Ectodermal cell (in vitro differentiated cells): ENCODE measurements around the gene DACH2.
"Not testable (repeated sequence)": the region's sequence is repeated elsewhere in the genome, so short reads cannot be mapped to it uniquely, and the experiment has no call there.

Experiments used
- H3K27ac ChIP-seq: 2 replicates; pipeline ENCODE4 v1.7.0; 2013; ENCODE audit warnings: mild to moderate bottlenecking, low read depth, low read length; ENCODE audit not compliant: insufficient read depth, poor library complexity, severe bottlenecking
- H3K27me3 ChIP-seq: 2 replicates; pipeline ENCODE4 v1.7.0; 2013; ENCODE audit warnings: mild to moderate bottlenecking, low read length; ENCODE audit not compliant: insufficient read depth, control insufficient read depth, poor library complexity, severe bottlenecking
- H3K36me3 ChIP-seq: one replicate; pipeline ENCODE4 v1.7.0; 2013; ENCODE audit warnings: low read length; ENCODE audit not compliant: control insufficient read depth, insufficient read depth
- H3K4me1 ChIP-seq: one replicate; pipeline ENCODE4 v1.7.0; 2013; ENCODE audit warnings: low read length; ENCODE audit not compliant: control insufficient read depth, insufficient read depth
- H3K4me3 ChIP-seq: 2 replicates; pipeline ENCODE4 v1.7.0; 2013; ENCODE audit warnings: low read depth, low read length, control low read depth; ENCODE audit not compliant: insufficient read depth
- H3K9me3 ChIP-seq: 2 replicates; pipeline ENCODE4 v1.7.0; 2013; ENCODE audit warnings: mild to moderate bottlenecking, low read length, moderate library complexity; ENCODE audit not compliant: control insufficient read depth
- WGBS, 2 experiments: methylation state at CpG; one replicate each; pipeline ENCODE4 v1.1.7; 2013; ENCODE audit warnings: missing lambda C conversion rate in 2 of 2; 5-methylcytosine and 5-hydroxymethylcytosine counted together

Gene DACH2

DNA sequence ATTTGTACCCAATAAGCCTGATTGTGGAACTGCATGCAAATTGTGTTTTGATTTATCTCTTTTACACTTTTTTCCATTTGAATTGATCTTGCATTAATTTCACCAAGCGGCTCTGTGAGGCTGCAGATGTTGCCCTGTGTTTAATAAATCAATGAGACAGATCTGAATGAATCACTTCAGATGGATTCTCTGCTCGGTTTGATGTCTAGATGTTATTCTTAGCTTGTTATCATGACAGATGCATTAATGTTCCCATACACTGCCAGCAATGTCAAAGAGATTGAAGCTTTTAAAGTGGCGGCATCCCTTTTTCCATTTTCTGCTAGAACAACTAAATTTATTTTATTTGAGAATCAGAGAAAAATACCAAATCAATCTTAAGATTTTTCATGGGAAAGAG lies 6.3 kb downstream of the DACH2 start:
- H3K27me3 ChIP-seq, result peaks cover 13% of the 10 kb centered on the region
- H3K4me3 ChIP-seq, result no peak overlapping the region
- H3K9me3 ChIP-seq, result no peaks in the 10 kb centered on the region
- H3K4me1 ChIP-seq, result no peaks in the 10 kb centered on the region
- H3K36me3 ChIP-seq, result no peaks in the 10 kb centered on the region
- WGBS, 2 experiments, result 86 to 97% methylated on average over 1 to 3 of the region's 3 CpGs
- no peak overlapping the region for H3K27ac ChIP-seq

- 34 to 38% methylated on average over 3 of the region's 3 CpGs for WGBS, 2 experiments
- Histone ChIP-seq H3K36me3 (no peaks in the 10 kb centered on the region), H3K27ac (no peak overlapping the region), H3K27me3 (no peaks in the 10 kb centered on the region), H3K9me3 (no peaks in the 10 kb centered on the region), H3K4me3 (no peak overlapping the region), H3K4me1 (no peaks in the 10 kb centered on the region)
Measured at GRCh38 chrX:86171366-86171765, 23.1 kb downstream of the DACH2 start.

GRCh38 chrX:86178906-86179305 lies 30.7 kb downstream of the DACH2 start:
- Histone ChIP-seq H3K4me1 (no peaks in the 10 kb centered on the region), H3K4me3 (no peak overlapping the region), H3K27me3 (no peaks in the 10 kb centered on the region), H3K36me3 (no peaks in the 10 kb centered on the region), H3K27ac (no peak overlapping the region), H3K9me3 (no peaks in the 10 kb centered on the region)
- WGBS, 2 experiments, result no CpG with 5 or more reads among the region's 1 CpG

- H3K9me3 ChIP-seq, H3K27ac ChIP-seq, H3K27me3 ChIP-seq, H3K4me1 ChIP-seq, H3K36me3 ChIP-seq, H3K4me3 ChIP-seq: not testable (repeated sequence)
- WGBS, 2 experiments, result 93 to 94% methylated on average over 6 to 7 of the region's 7 CpGs
Measured at GRCh38 chrX:86181325-86181724, 33.1 kb downstream of the DACH2 start.

DNA sequence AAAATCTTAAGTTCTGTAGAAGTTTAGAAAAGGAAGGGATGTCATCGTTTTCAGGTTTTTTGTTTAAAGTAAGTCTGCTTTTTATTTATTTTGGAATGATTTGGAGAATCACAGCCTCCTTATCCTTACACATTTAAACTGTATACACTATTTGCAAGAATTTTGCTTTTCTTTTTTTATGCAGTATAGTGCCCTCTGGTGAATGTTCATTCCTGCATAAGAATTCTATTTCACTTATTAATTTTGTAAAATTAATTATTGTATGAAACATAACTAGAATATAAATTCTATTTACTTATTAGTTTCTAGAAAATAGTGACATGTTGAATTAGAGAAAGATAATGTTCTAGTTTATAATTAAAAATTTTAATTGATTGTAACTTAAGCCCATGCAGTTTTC lies 44.6 kb downstream of the DACH2 start:
- Histone ChIP-seq H3K4me3 (no peak overlapping the region), H3K27ac (no peak overlapping the region), H3K4me1 (no peaks in the 10 kb centered on the region), H3K27me3 (no peaks in the 10 kb centered on the region), H3K9me3 (no peaks in the 10 kb centered on the region), H3K36me3 (no peaks in the 10 kb centered on the region)
- WGBS, 2 experiments, result no CpG with 5 or more reads among the region's 1 CpG

DNA sequence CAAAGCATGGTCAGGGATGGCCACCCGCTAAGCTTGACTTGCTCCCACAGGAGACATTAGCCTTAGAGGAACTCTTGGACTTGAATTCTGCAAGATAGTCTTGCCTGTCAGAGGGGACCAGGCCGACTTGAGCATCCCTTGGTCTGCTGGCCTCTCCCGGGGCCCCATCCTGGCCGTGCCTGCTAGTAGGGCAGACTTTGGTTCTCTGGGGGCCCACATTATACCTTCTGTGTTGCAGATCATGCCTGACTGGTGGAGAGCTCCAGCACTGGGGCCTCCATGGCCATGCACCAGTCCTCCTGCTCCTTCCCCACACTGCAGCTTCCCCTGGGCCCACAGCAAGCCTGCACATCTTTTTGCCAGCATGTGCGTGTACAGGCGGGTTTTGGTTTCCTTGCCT lies 46.5 kb downstream of the DACH2 start:
- H3K27ac ChIP-seq, result no peak overlapping the region
- no peaks in the 10 kb centered on the region for H3K4me1 ChIP-seq
- H3K36me3 ChIP-seq, result no peaks in the 10 kb centered on the region
- H3K9me3 ChIP-seq, result no peaks in the 10 kb centered on the region
- no peak overlapping the region for H3K4me3 ChIP-seq
- 89 to 91% methylated on average over 6 of the region's 6 CpGs for WGBS, 2 experiments
- H3K27me3 ChIP-seq, result no peaks in the 10 kb centered on the region

- Histone ChIP-seq H3K27ac (no peak overlapping the region), H3K9me3 (no peaks in the 10 kb centered on the region), H3K27me3 (no peaks in the 10 kb centered on the region), H3K4me3 (no peak overlapping the region), H3K4me1 (no peaks in the 10 kb centered on the region), H3K36me3 (no peaks in the 10 kb centered on the region)
- 88 to 90% methylated on average over 2 of the region's 2 CpGs for WGBS, 2 experiments
Measured at GRCh38 chrX:86195343-86195742, 47.1 kb downstream of the DACH2 start.

- Histone ChIP-seq H3K36me3 (no peaks in the 10 kb centered on the region), H3K4me3 (no peak overlapping the region), H3K4me1 (no peaks in the 10 kb centered on the region), H3K27ac (no peak overlapping the region), H3K9me3 (no peaks in the 10 kb centered on the region), H3K27me3 (no peaks in the 10 kb centered on the region)
- WGBS, 2 experiments, result 94 to 100% methylated on average over 1 of the region's 1 CpG
Measured at GRCh38 chrX:86197815-86198214, 49.6 kb downstream of the DACH2 start.

- H3K4me1 ChIP-seq, result no peaks in the 10 kb centered on the region
- no peak overlapping the region for H3K4me3 ChIP-seq
- WGBS, 2 experiments, result 91 to 92% methylated on average over 3 of the region's 3 CpGs
- no peaks in the 10 kb centered on the region for H3K27me3 ChIP-seq
- no peak overlapping the region for H3K27ac ChIP-seq
- H3K9me3 ChIP-seq, result no peaks in the 10 kb centered on the region
- no peaks in the 10 kb centered on the region for H3K36me3 ChIP-seq
Measured at GRCh38 chrX:86210772-86211171, 62.5 kb downstream of the DACH2 start.

DNA sequence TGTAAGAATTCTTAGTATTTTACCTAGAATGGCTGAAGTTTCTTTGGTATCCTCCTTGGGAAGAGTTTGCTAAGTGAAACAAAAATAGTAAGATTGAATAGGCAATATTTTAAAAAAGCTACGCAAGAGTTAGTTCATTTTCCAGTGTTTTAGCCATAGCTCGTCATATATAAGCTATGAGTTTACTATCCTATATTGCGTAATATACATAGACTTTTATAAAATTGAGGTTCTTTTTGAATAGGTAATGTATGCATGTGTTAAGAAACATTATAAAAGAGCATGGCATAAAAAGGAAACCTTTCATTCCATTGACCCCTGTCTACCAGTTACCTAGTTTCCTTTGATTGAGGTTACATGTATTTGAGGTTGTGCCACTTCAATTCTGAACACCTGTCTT lies 67.0 kb downstream of the DACH2 start:
- Histone ChIP-seq H3K36me3 (no peaks in the 10 kb centered on the region), H3K9me3 (no peaks in the 10 kb centered on the region)
- WGBS, 2 experiments, result no CpG with 5 or more reads among the region's 3 CpGs

DNA sequence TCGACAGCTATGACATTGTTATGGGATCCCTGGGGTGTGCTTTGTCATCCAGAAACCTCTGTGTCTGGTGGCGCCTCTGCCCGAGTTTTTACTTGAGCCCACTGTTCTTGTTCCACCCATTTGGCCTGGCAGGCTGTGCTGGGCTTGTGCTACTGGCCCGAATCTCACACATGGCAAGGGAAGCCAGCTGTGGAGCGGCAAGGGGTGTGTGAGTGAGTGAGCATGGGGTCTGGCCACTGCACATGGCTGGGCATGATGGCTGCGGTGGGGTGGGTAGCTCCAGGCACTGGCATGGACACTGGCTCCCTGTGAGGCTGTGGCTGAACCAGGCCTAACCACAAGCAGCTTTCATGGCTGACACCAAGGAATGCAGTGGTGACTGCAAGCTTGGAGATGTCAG lies 89.2 kb downstream of the DACH2 start:
- H3K27ac ChIP-seq, result no peak overlapping the region
- WGBS, 2 experiments, result 93 to 95% methylated on average over 6 of the region's 6 CpGs
- H3K27me3 ChIP-seq, result no peaks in the 10 kb centered on the region
- H3K4me1 ChIP-seq, result no peaks in the 10 kb centered on the region
- H3K9me3 ChIP-seq, result no peaks in the 10 kb centered on the region
- H3K36me3 ChIP-seq, result no peaks in the 10 kb centered on the region
- no peak overlapping the region for H3K4me3 ChIP-seq

More for the DNA sequence above, 67.0 kb downstream of the DACH2 start:
- no peak overlapping the region for H3K4me3 ChIP-seq
- H3K4me1 ChIP-seq, result no peaks in the 10 kb centered on the region
- H3K27me3 ChIP-seq, result no peaks in the 10 kb centered on the region
- no peak overlapping the region for H3K27ac ChIP-seq
